Fibroblast of skin of left biceps (primary cell): ENCODE data around the gene NDUFS6.

Source experiments
- DNase-seq, 2 experiments: peaks; one replicate each; pipeline ENCODE4 v3.0.0-alpha.2; 2013; ENCODE audit warnings: low read depth in 2 of 2

Gene NDUFS6

DNA sequence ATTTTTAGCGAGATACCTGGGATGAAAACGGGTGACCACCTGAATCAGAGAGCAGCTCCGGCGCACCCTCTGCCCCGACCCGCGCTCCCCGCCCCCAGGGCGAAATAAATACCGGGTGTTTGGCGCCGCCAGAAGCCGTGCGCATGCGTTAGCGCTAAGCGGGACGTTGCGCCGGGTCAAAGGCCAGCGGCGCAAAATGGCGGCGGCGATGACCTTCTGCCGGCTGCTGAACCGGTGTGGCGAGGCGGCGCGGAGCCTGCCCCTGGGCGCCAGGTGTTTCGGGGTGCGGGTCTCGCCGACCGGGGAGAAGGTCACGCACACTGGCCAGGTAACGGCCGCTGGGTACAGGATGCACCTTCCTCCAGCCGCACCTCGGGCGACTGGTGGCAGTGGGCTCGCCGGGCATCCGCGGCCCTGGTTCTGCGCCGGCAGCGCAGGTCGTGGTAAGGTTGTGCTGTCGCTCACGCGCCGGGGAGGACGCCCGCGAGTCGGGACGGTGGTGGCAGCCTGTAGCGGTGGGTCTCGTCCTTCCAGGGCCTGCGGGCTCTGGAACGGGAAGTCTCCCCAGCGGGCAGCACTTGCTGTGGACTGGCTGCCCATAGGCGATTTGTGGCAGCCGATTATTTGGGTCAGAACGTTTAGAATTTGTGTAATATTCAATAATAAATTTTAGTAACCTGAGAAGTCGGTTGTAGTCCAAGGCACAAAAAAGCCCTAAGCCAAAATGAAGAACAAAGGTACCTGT, at the start of gene NDUFS6:
Gene NDUFS6 (plus strand): TSS at position 186 of the 745 bp plus-strand sequence. CDS start 11 bp downstream, at position 197.
- DNase-seq: no peak

DNA sequence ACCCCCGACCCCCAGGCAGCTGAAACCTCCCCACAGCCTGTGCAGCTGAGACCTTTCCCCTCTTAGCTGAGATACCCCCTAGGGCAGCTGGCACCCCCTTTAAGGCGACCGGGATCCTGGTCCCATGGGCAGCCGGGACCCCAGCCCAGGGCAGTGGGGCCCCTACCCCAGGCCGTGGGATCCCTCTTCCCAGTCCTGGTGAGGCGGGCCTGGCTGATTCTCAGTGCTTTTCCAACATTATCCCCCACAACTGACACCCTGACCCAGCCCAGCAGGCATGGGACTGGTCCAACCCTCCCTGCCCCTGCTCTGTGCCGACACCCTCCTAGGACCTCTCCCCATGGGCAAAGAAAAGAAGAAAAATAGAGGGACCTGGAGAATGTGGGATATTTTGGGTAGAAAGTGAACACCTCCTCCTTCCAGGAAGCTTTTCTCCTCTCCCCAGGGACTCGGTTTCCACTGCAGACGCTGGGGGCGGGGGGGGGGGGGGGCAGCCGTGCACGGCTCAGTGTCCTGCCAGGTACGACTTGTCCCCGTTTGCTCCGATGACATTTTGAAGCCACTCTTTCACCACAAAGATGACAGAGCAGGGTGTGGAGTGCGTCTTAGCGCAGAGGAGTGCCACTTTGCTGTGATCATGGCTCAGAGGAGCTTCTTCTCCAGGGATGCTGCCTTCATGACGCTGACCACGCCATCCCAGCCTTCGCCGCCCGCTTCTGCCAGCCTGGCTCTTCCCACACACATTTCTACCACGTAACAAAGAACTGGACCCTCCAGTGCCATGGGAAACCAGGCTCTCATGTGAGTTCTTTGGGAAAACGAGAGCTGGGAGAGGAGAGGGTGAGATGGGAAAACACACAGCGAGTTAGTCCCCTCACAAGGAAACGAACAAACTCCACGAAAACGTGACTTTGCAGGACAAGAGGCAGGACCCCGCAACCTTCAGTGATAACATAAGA, 49.1 kb upstream of the NDUFS6 start:
- DNase-seq: no peak

DNA sequence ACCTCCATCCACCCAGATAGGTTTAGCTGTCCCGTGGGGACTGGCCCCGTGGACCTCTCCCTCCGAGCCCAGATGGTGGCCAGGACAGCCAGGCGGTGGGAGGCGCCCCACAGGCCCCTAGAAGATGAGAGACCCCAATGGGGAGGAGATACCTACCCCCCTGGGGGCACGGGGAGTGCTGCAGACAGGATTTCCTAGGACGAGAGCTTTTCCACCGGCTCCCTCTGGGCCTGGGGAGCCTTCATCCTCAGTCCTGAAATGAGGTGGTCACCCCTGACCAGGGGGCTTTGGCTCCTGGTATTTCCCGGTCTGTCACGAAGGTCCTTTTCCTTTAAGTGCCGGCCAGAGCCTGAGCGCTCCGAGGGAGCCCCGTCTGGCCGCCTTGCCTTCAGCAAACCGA, 48.3 kb upstream of the NDUFS6 start:
- no peak for DNase-seq

DNA sequence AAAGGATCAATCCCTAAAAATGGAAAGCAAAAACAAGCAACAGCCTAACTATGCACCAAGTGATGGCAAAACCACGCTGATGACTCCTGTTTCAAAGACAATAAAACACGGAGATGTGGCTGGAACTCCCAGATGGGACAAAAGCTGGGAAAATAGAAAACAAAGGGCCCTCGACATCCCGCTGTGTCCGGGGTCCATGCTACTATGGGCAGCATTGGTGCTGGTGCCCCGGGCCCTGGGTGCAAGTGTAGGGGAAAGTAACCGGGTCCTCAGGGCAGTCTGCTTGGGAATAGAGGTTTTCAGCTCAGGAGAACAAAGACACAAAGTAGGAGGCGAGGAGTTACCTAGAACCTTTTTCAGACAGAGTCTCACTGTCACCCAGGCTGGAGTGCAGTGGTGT, 47.7 kb upstream of the NDUFS6 start:
- no peak for DNase-seq

DNA sequence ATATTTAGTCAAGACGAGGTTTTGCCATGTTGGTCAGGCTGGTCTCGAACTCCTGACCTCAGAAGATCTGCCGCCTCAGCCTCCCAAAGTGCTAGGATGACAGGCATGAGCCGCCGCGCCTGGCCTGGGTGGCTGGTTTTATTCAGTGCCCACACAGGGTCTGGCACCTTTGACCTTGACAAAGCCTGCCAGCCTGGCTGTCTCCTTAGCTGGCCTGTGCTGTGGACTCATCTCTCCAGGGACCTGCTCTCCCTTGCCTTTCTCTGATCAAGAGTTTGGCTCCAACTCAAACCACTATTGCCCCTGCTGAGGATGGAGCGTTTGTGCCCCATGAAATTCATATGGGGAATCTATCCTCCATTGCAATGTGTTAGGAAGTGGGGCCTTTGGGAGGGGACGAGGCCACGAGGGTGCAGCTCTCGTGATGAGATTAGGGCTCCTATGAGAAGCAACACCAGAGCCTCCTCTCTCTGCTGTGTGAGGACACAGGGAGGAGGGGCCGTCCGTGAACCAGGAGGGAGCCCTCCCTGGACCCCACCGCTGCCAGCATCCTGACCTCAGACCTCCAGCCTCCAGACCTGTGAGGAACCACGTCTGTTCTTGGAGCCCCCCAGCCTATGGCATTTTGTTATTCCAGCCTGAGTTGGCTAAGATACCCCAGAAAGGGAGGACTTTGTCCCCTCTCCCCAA, 46.5 kb upstream of the NDUFS6 start:
- DNase-seq: no peak

DNA sequence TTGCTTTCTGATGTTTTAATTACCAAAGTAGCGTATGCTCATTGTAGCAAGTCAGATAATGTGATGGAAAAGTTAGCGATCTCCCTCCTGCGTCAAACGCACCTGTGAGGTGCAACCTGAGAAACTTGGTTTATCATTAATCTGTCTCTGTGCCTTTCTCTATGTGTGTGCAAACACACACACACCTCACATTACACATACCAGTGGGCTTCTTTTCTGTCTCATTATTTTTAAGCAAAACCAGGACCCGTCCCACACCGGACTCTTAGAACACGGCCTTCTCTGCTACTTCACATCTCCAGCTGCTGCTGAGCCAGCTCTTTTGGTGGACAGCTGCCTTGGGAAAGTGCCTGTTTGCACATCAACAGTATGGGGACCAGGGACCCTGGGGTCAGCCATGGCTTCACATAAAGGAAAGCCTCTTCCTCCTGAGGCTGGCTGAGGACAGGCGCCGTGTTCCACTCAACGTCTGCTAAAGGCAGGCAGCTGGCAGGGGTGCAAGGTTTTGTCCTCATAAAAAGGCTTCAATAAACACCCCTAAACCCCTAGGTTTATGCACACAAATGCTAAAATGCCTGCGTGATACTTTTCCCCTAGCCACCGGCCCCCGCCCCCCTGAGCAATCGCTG, 45.8 kb upstream of the NDUFS6 start:
- no peak for DNase-seq

DNA sequence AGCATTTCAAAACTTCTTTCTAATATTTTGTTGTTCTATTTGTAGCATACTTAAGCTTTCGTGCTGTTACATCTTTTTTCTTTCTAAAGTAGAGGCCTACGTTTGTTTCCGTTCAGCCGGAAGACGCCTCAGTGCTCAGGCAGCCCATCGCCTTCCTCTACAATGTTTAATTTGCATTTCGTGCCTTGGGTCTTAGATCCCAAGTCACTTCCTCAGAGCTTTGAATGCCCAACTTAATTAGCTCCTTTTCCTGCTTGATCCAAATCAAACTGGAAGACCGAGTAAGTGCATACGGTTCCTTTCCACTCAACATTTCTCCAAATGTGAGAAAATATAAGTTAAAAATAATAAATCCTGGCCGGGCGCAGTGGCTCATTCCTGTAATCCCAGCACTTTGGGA, 44.7 kb upstream of the NDUFS6 start:
- no peak for DNase-seq

DNA sequence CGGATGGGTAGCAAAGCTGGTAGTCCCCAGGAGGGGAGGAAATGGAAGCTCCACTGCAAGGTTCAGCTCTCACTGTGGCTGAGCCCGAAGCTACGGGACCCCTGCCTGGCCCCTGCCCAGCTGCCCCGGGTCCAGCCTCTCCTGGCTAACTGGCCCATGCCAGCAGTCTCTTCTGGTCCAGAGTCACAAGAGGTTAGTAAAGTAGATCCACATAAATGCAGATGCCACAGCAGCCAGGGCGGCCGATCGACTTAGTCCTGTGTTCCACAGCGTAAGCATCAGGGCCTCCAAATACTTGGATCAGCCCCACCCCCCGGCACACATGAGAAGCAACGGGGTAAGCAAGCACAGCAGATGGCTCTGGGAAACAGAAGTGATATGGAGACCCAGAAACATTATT, 43.7 kb upstream of the NDUFS6 start:
- no peak for DNase-seq

DNA sequence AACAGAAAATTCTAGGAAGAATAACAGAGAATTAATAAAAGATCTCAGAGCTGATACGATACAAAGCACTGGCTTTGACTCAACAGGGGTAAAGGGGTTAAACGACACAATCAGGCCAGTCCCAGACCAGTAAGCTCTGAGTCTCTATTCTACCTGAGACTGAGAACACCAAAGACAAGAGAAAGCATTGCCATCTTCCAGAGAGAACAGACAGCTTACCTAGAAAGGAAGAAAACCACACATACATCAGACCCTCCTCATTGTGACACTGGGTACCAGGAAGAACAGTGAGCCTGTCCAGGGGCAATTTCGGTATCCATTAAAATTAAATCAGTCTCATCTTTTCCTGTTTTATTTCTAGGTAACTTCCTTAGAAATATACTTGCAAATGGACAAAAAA, 42.6 kb upstream of the NDUFS6 start:
- no peak for DNase-seq

DNA sequence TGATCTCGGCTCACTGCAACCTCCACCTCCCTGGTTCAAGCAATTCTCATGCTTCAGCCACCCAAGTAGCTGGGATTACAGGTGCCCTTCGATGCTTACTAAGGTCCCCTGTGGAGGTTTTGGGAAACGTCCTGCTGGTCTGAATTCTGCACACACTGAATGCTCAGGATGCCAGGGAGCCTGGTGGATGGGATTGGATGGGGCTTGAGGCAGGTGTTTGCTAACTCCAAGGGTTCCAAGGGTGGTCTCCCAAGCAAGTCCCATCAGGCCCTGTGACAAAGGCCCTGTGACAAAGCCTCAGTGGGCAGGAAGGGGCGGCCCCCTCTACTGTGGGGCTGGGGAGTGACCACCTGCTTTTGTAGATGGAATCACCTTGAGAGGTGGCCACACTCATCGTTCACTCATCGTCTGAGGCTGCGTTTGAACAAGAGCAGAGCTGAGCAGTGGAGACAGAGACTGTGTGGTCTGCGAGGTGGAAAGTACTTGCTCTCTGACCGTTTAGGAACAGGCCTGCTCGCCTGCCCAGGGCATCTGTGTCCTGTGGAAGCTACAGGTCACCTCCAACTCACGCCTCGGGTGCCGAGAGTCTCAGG, 41.7 kb upstream of the NDUFS6 start:
- DNase-seq: no peak

DNA sequence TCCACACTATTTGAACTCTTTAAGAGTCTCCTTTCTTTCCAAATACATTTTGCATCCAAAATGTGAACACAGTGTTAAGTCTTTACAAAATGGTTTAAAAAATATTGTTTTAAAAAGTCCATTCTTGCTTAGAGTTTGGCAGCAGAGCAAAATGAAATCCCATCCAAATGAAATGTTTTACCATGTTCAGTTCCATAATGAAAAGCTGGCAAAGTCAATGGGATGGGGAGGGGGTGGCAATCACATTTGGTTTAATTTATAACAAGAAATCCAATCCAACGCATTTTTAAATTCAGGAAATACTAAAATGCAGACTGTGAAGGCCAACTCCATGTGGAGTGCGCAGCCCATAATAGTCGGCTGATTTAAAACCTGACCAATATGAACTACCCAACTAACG, 41.0 kb upstream of the NDUFS6 start:
- DNase-seq: no peak

DNA sequence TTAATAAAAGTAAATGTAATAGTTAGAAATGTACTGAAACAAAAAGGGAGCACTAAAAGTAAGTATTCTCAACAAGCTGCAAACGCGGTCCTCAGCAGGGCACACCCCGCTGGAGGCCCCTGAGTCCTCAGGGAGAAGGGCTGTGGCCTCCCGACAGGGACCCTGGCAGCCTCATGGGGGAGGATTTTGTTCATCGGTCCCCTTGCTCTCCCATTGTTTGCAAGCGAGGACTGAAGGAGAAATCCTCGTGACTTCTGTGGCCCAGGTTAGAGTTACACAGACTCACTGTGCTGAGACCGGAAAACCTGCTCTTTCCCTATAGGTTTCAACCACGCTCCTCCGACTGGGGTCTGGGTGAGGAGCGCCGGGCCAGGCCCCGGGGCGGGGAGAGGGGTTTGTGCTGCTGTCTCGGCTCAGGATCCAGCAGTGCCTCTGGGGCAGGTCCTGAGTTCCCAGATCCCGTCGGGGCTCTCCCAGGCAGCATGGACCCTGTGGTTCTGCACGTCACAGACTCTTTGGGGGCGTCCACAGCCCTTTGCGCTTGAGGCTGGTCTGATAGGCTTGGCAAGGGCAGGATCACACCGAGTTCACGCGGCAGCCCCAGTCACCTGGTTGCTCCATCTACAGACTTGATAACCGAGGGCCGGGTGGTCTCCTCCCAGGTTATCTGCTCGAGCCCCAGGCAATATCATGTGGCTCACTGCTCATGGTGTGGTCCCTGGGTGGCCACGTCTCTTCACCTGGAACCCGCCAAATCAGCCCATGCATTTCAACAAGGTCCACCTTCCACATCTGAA, 40.4 kb upstream of the NDUFS6 start:
- no peak for DNase-seq

DNA sequence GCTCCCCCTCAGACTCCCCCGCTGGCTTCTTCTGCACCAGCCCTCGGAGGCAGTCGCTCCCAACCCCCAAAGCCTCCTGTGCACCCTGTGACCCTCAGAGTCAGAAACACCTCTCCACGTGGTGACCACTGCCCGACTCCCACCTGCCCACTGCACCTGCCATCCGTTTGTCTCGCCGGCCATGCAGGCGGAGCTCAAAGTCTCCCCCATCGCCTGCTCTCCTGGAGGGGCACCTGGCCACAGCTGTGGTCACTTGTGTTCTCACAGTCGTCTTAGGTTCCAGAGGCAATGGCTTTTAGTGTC, 39.8 kb upstream of the NDUFS6 start:
- DNase-seq: no peak

DNA sequence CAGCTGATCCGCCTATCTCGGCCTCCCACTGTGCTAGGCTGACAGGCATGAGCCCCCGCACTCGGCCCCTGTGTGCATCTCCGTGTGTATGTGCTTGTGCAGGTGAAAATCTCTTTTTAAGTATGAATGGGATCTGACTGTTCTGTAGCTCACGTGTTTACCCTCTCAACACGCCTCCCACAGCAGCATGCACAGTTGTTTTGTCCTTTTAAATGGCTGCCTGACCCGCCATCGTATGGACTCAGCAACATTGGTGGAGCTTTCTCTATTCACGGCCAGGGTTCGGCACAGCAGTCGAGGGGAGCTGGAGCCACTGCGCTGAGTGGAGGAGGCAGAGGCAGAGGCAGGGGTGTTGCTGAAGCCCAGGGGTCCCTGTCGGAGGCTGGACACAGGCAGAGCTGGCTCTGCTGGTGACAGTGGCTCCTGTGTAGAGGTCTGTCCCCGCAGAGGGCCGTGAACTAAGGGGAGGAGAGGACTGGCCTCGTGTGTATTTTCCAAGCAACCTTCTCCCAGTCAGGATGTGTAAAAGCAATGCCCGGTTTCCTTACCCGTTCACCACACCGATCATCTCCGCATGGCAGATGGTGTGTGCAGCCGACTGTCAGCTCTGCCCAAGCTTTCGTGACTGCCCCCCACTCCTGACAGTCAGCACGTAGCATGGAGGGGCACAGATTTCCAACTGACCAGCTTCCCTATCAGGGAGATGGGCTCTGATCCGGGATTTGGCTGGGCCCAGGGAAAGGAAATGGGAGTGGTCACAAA, 38.9 kb upstream of the NDUFS6 start:
- no peak for DNase-seq

DNA sequence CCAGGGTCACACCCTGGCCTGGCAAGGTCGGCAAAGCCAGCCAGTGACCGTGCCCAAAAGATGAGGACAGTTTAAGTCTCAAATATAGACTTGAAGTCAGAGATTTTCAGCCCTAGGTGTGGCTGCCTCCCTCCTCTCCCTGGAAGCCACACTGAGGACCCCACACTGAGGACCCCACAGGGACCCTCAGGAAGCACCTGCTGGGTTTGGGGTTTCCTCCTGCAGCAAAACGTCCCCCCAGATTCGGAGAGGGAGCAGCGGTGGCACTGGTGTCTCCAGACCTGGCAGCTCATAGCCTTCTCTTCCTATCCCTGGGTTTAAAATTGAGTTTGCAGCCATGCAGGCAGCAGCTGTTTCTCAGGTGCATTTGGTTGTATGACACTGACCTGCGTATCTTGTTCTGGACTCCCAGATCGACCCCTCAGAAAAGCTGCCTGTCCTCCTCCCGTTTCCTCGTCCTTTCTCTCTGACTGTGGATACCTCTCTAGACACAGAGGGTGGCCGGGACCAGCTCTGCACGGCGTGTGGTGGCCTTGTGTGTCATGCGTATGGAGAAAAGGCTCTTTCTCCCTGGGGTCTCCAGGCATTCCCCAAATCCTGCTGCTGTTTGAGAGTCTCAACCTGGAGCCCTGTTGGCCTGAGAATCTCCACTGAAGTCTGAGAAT, 38.2 kb upstream of the NDUFS6 start:
- DNase-seq: no peak

DNA sequence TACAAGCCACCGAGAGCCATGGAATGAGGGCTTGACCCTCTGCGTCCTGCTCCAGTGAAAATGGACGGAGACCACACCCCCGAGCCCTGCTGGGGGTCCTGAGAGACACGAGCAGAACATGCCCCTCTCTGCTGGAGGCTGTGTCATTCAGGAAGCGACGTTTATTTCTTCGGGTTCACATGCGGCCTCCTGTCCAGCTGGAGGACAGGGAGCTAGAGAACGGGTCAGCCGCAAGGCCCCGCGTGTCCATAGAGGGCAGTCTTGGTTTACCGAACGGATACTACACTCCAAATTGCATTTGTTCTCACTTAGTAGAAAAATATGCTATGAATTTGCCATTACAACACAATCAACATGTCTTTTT, 37.7 kb upstream of the NDUFS6 start:
- DNase-seq: peak; percentile 18 to 28

DNA sequence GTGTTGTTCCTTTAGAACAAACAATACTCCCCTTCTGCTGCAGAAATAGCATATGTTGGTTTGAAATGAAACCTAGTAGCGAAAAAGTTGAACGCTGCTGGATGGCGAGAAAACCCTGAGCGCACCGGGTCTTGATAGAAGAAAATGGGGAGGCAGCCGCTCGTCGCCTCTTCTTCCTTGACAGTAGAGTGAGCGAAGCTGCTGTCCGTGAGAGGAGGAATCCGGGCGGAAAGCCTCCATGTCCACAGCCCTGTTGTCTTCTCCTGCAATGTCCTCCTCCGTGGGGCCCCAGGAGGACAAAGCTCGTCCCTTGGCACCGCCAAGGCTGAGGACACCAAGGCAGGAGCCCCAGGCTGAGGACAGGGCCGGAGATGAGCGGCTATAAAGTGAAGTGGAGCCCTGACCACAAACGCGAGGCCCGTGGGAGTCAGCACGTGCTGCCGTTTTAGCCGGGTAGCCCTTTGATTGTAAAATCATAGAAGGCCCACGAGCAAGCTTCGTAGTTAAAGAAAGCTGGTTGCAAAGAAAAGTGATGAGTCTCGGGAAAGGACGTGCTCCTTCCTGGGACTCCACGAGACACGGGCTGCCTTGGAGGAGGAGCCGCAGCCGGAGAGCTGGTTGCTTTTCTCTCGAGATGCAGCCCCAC, 37.1 kb upstream of the NDUFS6 start:
- no peak for DNase-seq

DNA sequence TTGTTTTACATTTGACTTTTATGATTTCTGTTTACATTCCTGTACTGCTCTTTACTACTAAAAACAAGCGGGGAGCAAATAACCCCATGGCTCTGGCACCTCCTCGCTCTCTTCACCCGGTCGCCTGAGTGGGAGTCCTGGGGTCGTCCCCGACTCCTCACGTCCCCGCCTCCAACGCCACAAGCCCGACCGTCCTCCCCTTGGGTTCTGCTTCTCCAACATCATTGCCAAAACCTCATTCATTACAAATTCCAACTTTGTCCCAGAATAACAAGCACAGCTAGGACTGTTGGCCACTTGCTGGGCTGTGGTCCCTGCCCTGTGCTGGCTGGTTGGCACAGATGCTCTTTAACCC, 36.6 kb upstream of the NDUFS6 start:
- DNase-seq: no peak

DNA sequence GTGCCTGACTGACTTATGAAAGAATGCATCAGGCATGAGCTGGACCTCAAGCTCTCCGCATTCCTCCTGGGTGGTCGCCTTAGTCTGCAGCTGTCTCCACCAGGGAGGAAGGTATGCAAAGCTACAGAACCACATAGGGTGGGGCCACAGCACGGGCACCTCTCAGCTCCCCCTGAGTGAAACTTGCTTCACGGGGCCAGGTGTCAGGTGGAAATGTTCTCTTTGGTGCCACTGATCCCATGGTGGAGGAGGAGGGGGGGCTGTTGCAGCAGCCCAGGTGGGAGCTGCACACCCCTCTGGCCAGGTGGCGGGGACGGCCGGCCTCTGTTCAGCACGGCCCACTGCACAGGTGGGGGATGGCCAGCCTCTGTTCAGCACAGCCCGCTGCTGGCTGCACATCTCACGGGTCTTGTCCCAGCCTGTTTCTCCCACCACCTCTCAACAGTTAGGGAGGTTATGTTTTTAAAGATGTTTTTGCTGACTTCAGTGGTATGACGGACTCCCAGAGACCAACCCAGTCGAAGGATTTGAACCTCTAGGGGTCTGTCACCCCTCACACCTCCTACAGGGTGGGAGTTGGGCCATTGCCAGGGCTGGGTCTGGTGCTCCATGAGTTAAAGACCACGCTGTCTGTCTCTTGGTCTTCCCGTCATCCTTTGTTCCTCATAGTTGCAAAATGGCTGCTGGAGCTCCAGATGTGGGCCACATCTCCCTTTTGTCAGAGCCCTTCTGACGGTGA, 35.9 kb upstream of the NDUFS6 start:
- no peak for DNase-seq
